ENCODE data around the gene PTH.

Gene PTH

DNA sequence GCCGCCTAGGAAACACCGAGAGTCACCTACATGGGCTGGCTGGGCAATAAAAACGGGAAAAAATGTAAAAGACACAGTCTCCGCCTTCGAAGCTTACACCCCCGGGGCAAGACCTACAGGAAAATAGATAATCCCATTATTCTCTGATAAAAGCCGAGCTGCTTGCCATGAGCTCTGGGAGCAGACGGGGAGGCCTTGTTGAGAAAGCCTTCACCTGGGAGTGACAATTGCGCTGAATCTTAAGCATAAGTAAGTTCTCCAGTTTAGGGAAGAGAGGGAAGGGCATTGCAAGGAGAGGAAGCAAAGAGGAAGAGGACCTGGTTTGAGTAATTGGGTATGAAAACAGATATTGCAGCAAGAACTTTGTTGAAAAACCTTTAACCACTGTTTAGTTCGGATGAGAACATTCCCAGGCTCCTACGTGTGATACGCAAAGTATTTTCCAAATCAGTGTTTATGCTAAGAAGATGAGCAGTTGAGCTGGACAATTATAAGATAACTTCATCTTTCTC lies 32.0 kb downstream of the PTH start:
- TF ChIP-seq, protein P1, sequence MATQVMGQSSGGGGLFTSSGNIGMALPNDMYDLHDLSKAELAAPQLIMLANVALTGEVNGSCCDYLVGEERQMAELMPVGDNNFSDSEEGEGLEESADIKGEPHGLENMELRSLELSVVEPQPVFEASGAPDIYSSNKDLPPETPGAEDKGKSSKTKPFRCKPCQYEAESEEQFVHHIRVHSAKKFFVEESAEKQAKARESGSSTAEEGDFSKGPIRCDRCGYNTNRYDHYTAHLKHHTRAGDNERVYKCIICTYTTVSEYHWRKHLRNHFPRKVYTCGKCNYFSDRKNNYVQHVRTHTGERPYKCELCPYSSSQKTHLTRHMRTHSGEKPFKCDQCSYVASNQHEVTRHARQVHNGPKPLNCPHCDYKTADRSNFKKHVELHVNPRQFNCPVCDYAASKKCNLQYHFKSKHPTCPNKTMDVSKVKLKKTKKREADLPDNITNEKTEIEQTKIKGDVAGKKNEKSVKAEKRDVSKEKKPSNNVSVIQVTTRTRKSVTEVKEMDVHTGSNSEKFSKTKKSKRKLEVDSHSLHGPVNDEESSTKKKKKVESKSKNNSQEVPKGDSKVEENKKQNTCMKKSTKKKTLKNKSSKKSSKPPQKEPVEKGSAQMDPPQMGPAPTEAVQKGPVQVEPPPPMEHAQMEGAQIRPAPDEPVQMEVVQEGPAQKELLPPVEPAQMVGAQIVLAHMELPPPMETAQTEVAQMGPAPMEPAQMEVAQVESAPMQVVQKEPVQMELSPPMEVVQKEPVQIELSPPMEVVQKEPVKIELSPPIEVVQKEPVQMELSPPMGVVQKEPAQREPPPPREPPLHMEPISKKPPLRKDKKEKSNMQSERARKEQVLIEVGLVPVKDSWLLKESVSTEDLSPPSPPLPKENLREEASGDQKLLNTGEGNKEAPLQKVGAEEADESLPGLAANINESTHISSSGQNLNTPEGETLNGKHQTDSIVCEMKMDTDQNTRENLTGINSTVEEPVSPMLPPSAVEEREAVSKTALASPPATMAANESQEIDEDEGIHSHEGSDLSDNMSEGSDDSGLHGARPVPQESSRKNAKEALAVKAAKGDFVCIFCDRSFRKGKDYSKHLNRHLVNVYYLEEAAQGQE (IDR thresholded peaks at IDR 0.05; ENCODE audit: insufficient replicate concordance, low read depth), result no peak
- no peak for TF ChIP-seq POLR2AphosphoS5 (IDR thresholded peaks at IDR 0.05; ENCODE audit: low read depth)
- TF ChIP-seq GABPA (IDR thresholded peaks at IDR 0.05; ENCODE audit: low read depth), result no peak
- TF ChIP-seq, protein P2, sequence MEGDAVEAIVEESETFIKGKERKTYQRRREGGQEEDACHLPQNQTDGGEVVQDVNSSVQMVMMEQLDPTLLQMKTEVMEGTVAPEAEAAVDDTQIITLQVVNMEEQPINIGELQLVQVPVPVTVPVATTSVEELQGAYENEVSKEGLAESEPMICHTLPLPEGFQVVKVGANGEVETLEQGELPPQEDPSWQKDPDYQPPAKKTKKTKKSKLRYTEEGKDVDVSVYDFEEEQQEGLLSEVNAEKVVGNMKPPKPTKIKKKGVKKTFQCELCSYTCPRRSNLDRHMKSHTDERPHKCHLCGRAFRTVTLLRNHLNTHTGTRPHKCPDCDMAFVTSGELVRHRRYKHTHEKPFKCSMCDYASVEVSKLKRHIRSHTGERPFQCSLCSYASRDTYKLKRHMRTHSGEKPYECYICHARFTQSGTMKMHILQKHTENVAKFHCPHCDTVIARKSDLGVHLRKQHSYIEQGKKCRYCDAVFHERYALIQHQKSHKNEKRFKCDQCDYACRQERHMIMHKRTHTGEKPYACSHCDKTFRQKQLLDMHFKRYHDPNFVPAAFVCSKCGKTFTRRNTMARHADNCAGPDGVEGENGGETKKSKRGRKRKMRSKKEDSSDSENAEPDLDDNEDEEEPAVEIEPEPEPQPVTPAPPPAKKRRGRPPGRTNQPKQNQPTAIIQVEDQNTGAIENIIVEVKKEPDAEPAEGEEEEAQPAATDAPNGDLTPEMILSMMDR (IDR thresholded peaks at IDR 0.05; ENCODE audit: insufficient read depth, low read length), result no peak
- TF ChIP-seq SPI1 (IDR thresholded peaks at IDR 0.05; ENCODE audit: borderline replicate concordance, low read depth), result peak; percentile 72; the same call in 1 of the 2 replicates
- peak in 1 of 2 experiments; percentile 51 for DNase-seq (ENCODE audit: low read depth in 1 of 2, low spot score in 1 of 2)
- peak overlapping the region; percentile 91 for H3K27ac ChIP-seq (replicated peaks)

DNA sequence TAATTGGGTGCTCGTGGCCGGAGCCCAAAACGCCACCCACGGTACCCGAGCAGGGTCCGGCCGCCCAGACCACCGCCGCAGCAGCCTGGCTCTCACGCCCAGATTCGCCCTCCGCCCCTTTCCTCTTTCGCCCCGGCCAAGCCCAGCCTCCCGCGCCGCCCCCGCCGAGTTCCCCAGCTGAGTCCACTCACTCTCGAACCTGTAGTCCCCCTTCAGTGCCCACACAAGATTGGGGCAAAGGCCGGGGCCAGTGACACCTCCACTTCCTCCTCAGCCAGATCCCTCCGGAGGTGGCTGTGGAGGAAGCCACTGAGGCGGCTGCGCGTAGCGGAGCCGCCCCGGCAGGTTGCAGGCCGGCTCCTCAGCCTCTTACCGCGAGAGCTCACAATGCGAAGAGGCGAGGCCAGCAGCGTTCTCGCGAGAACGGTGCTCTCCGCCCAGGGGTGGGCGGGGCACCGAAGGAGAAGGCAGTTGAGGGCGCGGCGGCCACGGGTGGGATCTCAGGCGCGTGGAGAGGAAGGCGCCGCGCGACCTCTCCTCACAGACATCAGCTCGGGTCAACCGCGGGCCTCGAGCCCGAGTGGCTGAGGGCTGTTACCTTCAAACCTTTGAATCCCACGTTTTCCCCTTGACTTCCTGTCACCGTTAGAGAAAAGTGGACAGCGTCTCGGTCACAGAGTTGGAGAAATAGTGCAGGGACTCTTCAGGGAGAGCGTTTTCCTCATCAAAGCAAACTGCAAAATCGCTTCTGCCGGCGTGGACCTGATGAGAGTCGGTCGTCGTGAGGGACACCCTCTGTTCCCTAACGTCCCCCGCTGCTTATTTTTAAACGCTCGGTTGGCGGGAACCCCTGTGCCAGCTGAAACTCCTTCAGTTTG lies 32.7 kb downstream of the PTH start, which contains the start of gene BTBD10:
Gene BTBD10, minus strand, starts transcription at position 322 of the 878 bp plus-strand sequence. CDS start 18,098 bp downstream, outside the sequence.
- Histone ChIP-seq H3K27me3 (ENCODE audit: insufficient read depth, poor library complexity, severe bottlenecking) (no peaks in the 10 kb centered on the region), H3K27ac (replicated peaks) (peak within 1 kb of the TSS; percentile 91), H3K4me3 (replicated peaks; ENCODE audit: insufficient read depth, low read length) (peak within 1 kb of the TSS; percentile 99)
- DNase-seq (ENCODE audit: low read depth in 1 of 2, low spot score in 1 of 2), result peak; percentile 93 to 94
- TF ChIP-seq SPI1 (IDR thresholded peaks at IDR 0.05; ENCODE audit: borderline replicate concordance, low read depth) (peak; percentile 74), POLR2AphosphoS5 (IDR thresholded peaks at IDR 0.05; ENCODE audit: low read depth) (peak; percentile 95)
- TF ChIP-seq, protein P1 (IDR thresholded peaks at IDR 0.05; ENCODE audit: insufficient replicate concordance, low read depth), result no peak

More for the DNA sequence above, 32.0 kb downstream of the PTH start:
- H3K4me3 ChIP-seq (replicated peaks; ENCODE audit: insufficient read depth, low read length), result peak overlapping the region; percentile 99
- no peaks in the 10 kb centered on the region for H3K27me3 ChIP-seq (ENCODE audit: insufficient read depth, poor library complexity, severe bottlenecking)

DNA sequence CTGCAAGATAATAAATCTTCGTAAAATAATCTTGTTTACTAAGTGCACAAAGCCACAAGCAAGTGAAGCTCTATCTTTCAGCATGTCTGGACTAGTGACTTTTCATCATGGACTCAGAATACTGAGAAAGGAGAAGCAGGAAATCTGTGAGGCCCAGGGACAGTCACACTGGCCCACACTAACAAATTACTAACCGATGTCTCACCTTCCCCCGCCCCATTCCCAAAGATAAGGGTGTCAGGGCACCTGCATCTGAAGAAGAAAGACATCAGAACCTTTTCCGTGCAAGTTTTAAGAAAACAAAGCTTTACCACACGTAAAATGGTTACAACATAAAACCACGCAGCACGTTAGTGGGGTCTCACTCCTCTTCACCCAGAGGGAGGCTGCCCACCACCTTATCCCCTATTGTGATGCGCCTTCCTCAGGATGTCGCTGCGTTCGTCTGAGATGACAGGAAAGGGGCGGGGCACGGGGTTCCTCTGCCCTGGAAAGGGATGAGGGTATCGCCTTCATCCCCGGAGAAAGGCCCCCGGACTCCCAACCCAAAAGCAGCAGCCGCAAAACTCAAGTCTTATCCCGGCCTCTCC lies 33.4 kb downstream of the PTH start:
- TF ChIP-seq, protein P1 (IDR thresholded peaks at IDR 0.05; ENCODE audit: insufficient replicate concordance, low read depth), result no peak
- no peak for TF ChIP-seq POLR2AphosphoS5 (IDR thresholded peaks at IDR 0.05; ENCODE audit: low read depth)
- no peak for TF ChIP-seq SPI1 (IDR thresholded peaks at IDR 0.05; ENCODE audit: borderline replicate concordance, low read depth)
- TF ChIP-seq, protein P2 (IDR thresholded peaks at IDR 0.05; ENCODE audit: insufficient read depth, low read length), result no peak
- TF ChIP-seq GABPA (IDR thresholded peaks at IDR 0.05; ENCODE audit: low read depth), result no peak
- H3K27me3 ChIP-seq (ENCODE audit: insufficient read depth, poor library complexity, severe bottlenecking), result no peaks in the 10 kb centered on the region
- DNase-seq (ENCODE audit: low read depth in 1 of 2, low spot score in 1 of 2), result peak in 1 of 2 experiments; percentile 55
- peak overlapping the region; percentile 99 for H3K4me3 ChIP-seq (replicated peaks; ENCODE audit: insufficient read depth, low read length)
- H3K27ac ChIP-seq (replicated peaks), result peak overlapping the region; percentile 91

Measured in HL-60 (cell line).